ENCODE results near the gene ULK1.

ULK1 gene

GRCh38 chr12:131920157-131920508 is 25.7 kb downstream of the ULK1 start:
- DNase-seq (ENCODE audit: low spot score): no peak

- DNase-seq (ENCODE audit: low spot score): no peak
Measured at GRCh38 chr12:131920902-131921840, 26.7 kb downstream of the ULK1 start.

- no peak for DNase-seq (ENCODE audit: low spot score)
Measured at GRCh38 chr12:131921866-131922769, 27.7 kb downstream of the ULK1 start.

GRCh38 chr12:131922772-131923171 is 28.4 kb downstream of the ULK1 start:
- DNase-seq (ENCODE audit: low spot score): no peak

- no peak for DNase-seq (ENCODE audit: low spot score)
Measured at GRCh38 chr12:131923260-131923659, 28.8 kb downstream of the ULK1 start.

GRCh38 chr12:131927110-131928079 is 33.0 kb downstream of the ULK1 start:
- DNase-seq (ENCODE audit: low spot score): no peak

GRCh38 chr12:131928080-131928710 is 33.8 kb downstream of the ULK1 start:
- DNase-seq (ENCODE audit: low spot score): no peak

DNA sequence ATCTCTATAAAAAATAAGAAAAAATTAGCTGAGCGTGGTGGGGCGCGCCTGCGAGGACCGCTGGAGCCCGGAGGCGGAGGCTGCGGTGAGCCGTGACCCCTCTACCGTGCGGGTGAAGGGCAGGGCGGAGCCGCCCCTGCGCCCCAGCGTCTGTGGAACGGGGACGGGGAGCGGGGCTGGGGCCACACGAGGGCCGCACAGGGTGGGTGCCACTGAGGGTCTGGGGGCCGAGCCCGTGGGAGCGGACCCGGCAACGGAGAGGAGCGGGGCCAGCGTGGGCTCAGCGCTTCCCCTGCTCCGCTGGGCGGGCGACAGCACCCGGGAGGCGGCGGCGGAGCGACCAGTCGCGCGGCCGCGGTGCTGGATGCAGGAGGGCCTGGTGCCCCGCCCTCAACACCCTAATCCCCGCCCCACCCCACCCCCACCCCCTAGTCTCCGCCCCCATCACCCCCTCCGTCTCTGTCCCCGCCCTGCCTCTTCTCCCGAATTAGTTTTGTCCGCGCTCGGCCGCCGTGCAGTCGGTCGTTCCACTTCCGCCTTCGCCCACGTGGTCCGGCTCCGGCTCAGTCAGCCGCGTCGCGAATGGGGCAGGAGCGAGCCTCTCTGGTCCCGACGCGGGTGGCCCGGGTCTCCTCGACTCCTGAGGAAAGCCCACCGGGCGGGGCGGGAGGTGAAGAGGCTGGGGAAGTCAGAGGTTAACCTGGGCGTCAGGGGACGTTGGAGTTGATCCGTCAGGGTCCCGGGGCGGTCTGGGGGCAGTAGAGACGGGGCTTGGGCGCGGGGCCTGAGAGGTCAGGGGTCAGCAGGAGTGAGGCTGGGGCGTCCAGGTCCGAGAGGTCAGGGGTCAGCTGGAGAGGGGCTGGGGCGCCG is 34.5 kb downstream of the ULK1 start, which contains the start of gene PUS1:
Gene PUS1, plus strand, starts transcription at position 566 of the 870 bp plus-strand sequence. CDS start 447 bp downstream, outside the sequence.
- peak; percentile 92 for DNase-seq (ENCODE audit: low spot score)

DNA sequence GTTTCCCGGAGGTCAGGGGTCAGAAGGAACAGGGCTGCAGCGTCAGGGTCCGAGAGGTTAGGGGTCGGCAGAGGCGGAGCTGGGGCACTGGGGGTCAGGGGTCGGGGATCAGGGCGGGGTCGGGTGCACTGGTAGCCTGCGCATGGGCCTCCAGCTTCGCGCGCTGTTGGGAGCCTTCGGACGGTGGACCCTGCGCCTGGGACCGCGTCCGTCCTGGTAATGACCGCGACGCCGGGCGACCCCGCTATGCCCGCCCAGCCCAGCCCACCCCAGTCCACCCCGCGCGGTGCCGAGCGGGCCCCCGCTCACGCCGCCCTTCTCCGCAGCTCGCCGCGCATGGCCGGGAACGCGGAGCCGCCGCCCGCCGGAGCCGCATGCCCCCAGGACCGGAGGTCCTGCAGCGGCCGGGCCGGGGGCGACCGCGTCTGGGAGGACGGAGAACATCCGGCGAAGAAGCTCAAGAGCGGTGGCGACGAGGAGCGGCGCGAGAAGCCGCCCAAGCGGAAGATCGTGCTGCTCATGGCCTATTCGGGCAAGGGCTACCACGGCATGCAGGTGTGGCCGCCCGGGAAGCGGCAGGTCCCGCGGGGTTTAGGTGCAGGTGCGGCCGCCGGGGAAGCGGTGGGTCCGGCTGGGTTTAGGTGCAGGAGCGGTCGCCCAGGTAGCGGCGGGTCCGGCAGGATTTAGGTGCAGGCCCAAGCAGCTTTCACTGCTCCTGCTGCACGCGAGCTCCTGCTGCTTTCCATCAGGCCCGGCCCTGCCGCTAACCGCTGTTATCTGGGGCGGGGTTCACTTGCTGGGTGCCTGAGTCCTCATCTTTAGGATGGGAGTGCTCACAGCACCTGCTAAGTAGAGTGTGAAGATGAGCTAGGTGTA is 35.4 kb downstream of the ULK1 start:
- peak; percentile 56 for DNase-seq (ENCODE audit: low spot score)

DNA sequence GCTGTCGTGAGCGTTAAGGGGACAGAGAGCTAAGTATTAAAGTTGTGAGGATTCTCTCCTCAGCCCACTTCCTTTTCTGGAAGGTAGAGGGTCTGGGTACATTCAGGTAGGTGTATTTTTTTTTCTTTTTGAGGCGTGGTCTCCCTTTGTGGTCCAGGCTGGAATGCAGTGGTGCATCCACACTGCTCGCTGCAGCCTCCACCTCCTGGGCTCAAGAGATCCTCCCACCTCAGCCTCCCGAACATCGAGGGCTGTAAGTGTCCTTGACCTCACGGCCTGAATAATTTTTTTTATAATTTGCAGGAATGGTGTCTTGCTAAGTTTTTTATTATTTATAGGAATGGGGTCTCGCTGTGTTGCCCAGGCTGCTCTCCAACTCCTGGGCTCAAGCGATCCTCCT is 36.1 kb downstream of the ULK1 start:
- no peak for DNase-seq (ENCODE audit: low spot score)

DNA sequence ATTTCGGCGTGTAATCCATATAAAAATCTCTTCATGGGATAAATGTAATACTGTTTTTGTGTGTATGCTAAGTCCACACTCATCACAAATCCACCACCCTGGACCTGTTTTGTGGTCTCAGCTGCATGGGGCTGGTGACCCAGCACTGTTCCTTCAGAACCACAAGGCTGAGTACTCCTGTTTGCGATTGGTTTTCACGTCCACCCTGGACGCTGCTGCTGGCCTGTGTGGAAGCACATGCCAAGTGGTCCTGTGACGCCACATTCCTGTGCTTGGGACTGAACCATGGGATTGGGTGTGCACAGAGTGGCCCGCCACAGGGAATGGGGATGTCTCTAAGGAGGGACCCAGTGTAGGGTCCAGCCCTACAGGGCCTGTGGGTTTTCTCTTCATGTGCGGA is 39.0 kb downstream of the ULK1 start:
- DNase-seq (ENCODE audit: low spot score): no peak

GRCh38 chr12:131934535-131934934 is 40.1 kb downstream of the ULK1 start:
- DNase-seq (ENCODE audit: low spot score): no peak

DNA sequence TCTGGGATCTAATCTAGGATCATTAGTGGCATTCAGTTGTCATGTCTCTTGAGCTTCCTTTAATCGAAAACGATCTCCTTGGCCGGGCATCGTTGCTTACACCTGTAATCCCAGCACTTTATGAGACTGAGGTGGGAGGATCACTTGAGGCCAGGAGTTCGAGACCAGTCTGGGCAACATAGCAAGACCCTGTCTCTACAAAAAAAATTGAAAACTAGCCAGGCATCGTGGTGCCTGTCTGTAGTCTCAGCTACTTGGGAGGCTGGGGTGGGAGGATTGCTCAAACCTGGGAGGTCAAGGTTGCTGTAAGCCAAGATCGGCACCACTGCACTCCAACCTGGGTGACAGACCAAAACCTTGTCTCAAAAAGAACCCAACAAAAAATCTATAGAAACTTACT is 43.7 kb downstream of the ULK1 start:
- no peak for DNase-seq (ENCODE audit: low spot score)

GRCh38 chr12:131939007-131939406 is 44.6 kb downstream of the ULK1 start:
- no peak for DNase-seq (ENCODE audit: low spot score)

DNA sequence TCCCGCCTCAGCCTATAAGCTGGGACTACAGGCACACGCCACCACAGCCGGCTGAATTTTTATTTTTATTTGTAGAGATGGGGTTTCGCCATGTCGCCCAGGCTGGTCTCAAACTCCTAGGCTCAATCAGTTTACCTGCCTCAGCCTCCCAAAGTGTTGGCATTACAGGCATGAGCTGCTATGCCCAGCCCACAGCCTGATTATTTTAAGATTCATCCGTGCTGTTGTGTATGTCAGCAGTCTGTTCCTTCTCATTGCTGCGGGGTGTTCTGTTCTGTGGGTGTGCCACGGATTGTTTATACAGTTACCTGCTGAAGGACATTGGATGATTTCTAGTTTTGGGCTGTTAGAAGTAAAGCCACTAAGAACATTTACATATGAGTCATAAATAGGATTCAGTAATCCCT is 45.7 kb downstream of the ULK1 start:
- no peak for DNase-seq (ENCODE audit: low spot score)

GRCh38 chr12:131941116-131941986 is 46.9 kb downstream of the ULK1 start:
- DNase-seq (ENCODE audit: low spot score): no peak

DNA sequence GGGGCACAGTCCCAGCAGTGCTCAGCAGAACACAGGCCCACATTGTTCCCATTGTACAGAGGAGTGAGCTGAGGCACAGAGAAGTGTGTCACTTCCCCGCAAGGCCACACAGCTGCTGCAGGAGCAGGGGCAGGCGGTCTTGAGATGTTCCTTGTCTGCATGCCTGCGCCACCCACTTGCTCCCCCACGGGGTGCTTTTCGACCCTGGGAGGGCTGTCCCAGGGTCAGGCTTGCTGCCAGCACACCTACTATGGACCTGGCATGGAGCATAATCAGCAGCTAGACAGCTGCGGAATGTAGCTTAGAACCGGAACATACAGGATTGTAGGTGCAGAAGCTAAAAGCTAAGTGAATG is 47.5 kb downstream of the ULK1 start:
- DNase-seq (ENCODE audit: low spot score): no peak

GRCh38 chr12:131942671-131943070 is 48.2 kb downstream of the ULK1 start:
- DNase-seq (ENCODE audit: low spot score): no peak

Data from hematopoietic multipotent progenitor cell treated with erythropoietin and hydrocortisone succinate and interleukin-3 and kit ligand, for 15 days (in vitro differentiated cells).